HepG2 (cell line): Measurements from ENCODE around the gene STRN3. TPM values are rescaled to one million over a fixed set of nuclear protein-coding genes. Genes with fewer than 3 reads are reported as not detected.

Experiments
- ASH2L ChIP-seq: fragments of 300-600, 200-600 bp; sonication (generic); IDR thresholded peaks from 2 replicates; pipeline ENCODE4 v1.7.0; 2017; ENCODE audit warnings: low read depth, mild to moderate bottlenecking, moderate library complexity, mixed read lengths, low read length; ENCODE audit not compliant: insufficient read length
- DMTF1 ChIP-seq: sonication (generic); formaldehyde crosslinking; IDR thresholded peaks from 2 replicates; pipeline ENCODE4 v1.4.0; 2020; ENCODE audit warnings: mild to moderate bottlenecking, missing genetic modification reagents
- GRHL1 ChIP-seq: sonication (generic); formaldehyde crosslinking; conservative IDR thresholded peaks from 2 replicates; pipeline ENCODE4 v1.8.0; 2022; ENCODE audit warnings: missing genetic modification reagents
- KLF6 ChIP-seq: IDR thresholded peaks from 2 replicates; pipeline ENCODE4 v1.8.0; 2016; ENCODE audit warnings: missing biosample characterization, missing genetic modification reagents
- NR1H2 ChIP-seq: sonication (generic); formaldehyde crosslinking; IDR thresholded peaks from 2 replicates; pipeline ENCODE4 v1.8.1; 2022; ENCODE audit warnings: low read depth, missing genetic modification reagents, borderline replicate concordance
- REXO4 ChIP-seq: sonication (generic); formaldehyde crosslinking; IDR thresholded peaks from 2 replicates; pipeline ENCODE4 v1.8.0; 2022; ENCODE audit warnings: missing genetic modification reagents, mild to moderate bottlenecking, borderline replicate concordance
- SKIL ChIP-seq: sonication (generic); formaldehyde crosslinking; IDR thresholded peaks from 2 replicates; pipeline ENCODE4 v1.8.0; 2022; ENCODE audit warnings: missing genetic modification reagents, mild to moderate bottlenecking, moderate library complexity, borderline replicate concordance
- SOX6 ChIP-seq, 2 experiments: fragments of 450-650 bp in 1 of 2; sonication (generic) in 1 of 2; formaldehyde crosslinking in 1 of 2; IDR thresholded peaks; 2 replicates each; pipeline versions ENCODE4 v1.4.0 to v1.6.1; 2017 to 2020; ENCODE audit warnings: antibody characterized with exemption in 1 of 2, mild to moderate bottlenecking in 1 of 2, missing genetic modification reagents in 1 of 2
- YY1 ChIP-seq: IDR thresholded peaks from 2 replicates; pipeline ENCODE4 v1.6.1; 2011; ENCODE audit warnings: low read length, low read depth, moderate library complexity, mild to moderate bottlenecking; ENCODE audit not compliant: insufficient read depth, insufficient replicate concordance
- ZFP36L2 ChIP-seq: sonication (generic); formaldehyde crosslinking; IDR thresholded peaks from 2 replicates; pipeline ENCODE4 v1.4.0; 2020; ENCODE audit warnings: missing genetic modification reagents
- ZNF143 ChIP-seq: sonication (generic); formaldehyde crosslinking; IDR thresholded peaks from 2 replicates; pipeline ENCODE4 v1.4.0; 2020; ENCODE audit warnings: missing genetic modification reagents
- ZNF646 ChIP-seq: sonication (generic); formaldehyde crosslinking; IDR thresholded peaks from 2 replicates; pipeline ENCODE4 v1.9.0; 2021; ENCODE audit warnings: mild to moderate bottlenecking, missing genetic modification reagents
- ZNF7 ChIP-seq: IDR thresholded peaks from 2 replicates; pipeline ENCODE4 v1.6.1; 2016; ENCODE audit warnings: missing biosample characterization, missing genetic modification reagents
- ZNF766 ChIP-seq: sonication (generic); formaldehyde crosslinking; IDR thresholded peaks from 2 replicates; pipeline ENCODE4 v1.5.0; 2020; ENCODE audit warnings: missing genetic modification reagents, borderline replicate concordance
- ZNF772 ChIP-seq: sonication (generic); formaldehyde crosslinking; IDR thresholded peaks from 2 replicates; pipeline ENCODE4 v1.5.0; 2020; ENCODE audit warnings: mild to moderate bottlenecking, missing genetic modification reagents
- polyA plus RNA-seq, 8 experiments: library from polyadenylated mRNA; depleted of rRNA in 3 of 8; stranded (reverse) in 7 of 8; unstranded in 1 of 8; fragments of >200 nt; fragmentation: Illumina TruSeq in 4 of 8; extraction: Trizol in 4 of 8; gene quantifications; 2 replicates each; pipeline versions ENCODE4 v1.2.1 to v1.2.3, GENCODE V29; 2011 to 2016; ENCODE audit warnings: low read depth in 4 of 8, missing spikeins in 1 of 8, mixed read lengths in 1 of 8; ENCODE audit not compliant: insufficient read depth in 1 of 8
- total RNA-seq, 5 experiments: library from RNA; depleted of rRNA; stranded (reverse); fragments of >200 nt; fragmentation: Illumina TruSeq; extraction: Trizol; gene quantifications; 2 replicates each; pipeline ENCODE4 v1.2.3, GENCODE V29; 2016; ENCODE audit warnings: low read depth in 1 of 5

Gene STRN3
- total and polyA plus RNA-seq, 2 of the 13 experiments (the other 11 are each of a cell fraction or from before 2014, with no cell fraction given): 49.4 to 123 TPM

GRCh38 chr14:31025367-31026076 is 657 bp downstream of the STRN3 start, which contains the start of gene AP4S1 (continued):
- no peak; the same call in 1 of the 2 replicates for TF ChIP-seq ZNF646
- TF ChIP-seq KLF6 (CRISPR knock-in tag): peak; percentile 77
- TF ChIP-seq ZNF772 (CRISPR knock-in tag): peak; percentile 96
- TF ChIP-seq ZFP36L2: 0 out of 2 replicates have a peak, but pooled peaks have one; percentile 31
- no peak for TF ChIP-seq SKIL (CRISPR knock-in tag)
- TF ChIP-seq SOX6 (IDR thresholded peaks at IDR 0.05): no peak
- TF ChIP-seq SOX6 (CRISPR knock-in tag; IDR thresholded peaks at IDR 0.05): peak; percentile 63
- TF ChIP-seq ASH2L: peak; percentile 94
- peak; percentile 77 for TF ChIP-seq ZNF766
- TF ChIP-seq ZNF143: peak; percentile 63; the same call in 1 of the 2 replicates
- peak; percentile 55 for TF ChIP-seq NR1H2 (CRISPR knock-in tag)
- no peak; the same call in 1 of the 2 replicates for TF ChIP-seq ZNF7 (CRISPR knock-in tag)
- no peak for TF ChIP-seq DMTF1 (CRISPR knock-in tag)
- TF ChIP-seq GRHL1 (CRISPR knock-in tag): no peak
- TF ChIP-seq YY1: peak; percentile 99
- no peak for TF ChIP-seq REXO4
